Stimulated activated CD4-positive, alpha-beta T cell treated with anti-CD3 and anti-CD28 coated beads, Interleukin-1b, Interleukin-23, amount 100 ng/mL, for 48 hours (primary cell): ENCODE results near the gene PDIA2.
"Not testable (repeated sequence)": the region's sequence is repeated elsewhere in the genome, so short reads cannot be mapped to it uniquely, and the experiment has no call there.

Experiments
- DNase-seq: peaks from one replicate; pipeline ENCODE4 v3.0.0-alpha.2; 2020

Gene PDIA2

GRCh38 chr16:333406-334094, 50.6 kb downstream of the PDIA2 start:
- DNase-seq, result no peak

DNA sequence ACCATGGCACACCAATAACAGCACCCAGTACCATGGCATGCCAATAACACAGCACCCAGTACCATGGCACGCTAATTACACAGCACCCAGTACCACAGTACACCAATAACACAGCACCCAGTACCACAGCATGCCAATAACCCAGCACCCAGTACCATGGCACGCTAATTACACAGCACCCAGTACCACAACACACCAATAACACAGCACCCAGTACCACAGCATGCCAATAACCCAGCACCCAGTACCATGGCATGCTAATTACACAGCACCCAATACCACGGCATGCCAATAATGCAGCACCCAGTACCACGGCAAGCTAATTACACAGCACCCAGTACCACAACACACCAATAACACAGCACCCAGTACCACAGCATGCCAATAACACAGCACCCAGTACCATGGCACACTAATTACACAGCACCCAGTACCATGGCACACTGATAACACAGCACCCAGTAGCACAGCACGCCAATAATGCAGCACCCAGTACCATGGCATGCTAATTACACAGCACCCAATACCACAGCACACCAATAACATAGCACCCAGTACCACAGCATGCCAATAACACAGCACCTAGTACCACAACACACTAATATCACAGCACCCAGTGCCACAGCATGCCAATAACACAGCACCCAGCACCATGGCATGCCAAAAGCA, 51.3 kb downstream of the PDIA2 start:
- DNase-seq, result not testable (repeated sequence)

GRCh38 chr16:334861-335632, 52.1 kb downstream of the PDIA2 start:
- DNase-seq, result not testable (repeated sequence)

GRCh38 chr16:336269-336668, 53.3 kb downstream of the PDIA2 start:
- DNase-seq, result no peak
